HG03565 (cell line): ENCODE results near the gene LMNA.
"Not testable (repeated sequence)": the region's sequence is repeated elsewhere in the genome, so short reads cannot be mapped to it uniquely, and the experiment has no call there.

Experiments
- ATAC-seq: cut with Tn5 transposase; IDR thresholded peaks from one replicate; pipeline ENCODE4 v1.9.1; 2021; ENCODE audit warnings: mild to moderate bottlenecking, moderate library complexity; ENCODE audit not compliant: unreplicated experiment

The LMNA gene

GRCh38 chr1:156120318-156120717 lies 5.8 kb downstream of the LMNA start:
- ATAC-seq = no peak

- ATAC-seq = not testable (repeated sequence)
Observed at GRCh38 chr1:156121005-156121404, 6.5 kb downstream of the LMNA start.

DNA sequence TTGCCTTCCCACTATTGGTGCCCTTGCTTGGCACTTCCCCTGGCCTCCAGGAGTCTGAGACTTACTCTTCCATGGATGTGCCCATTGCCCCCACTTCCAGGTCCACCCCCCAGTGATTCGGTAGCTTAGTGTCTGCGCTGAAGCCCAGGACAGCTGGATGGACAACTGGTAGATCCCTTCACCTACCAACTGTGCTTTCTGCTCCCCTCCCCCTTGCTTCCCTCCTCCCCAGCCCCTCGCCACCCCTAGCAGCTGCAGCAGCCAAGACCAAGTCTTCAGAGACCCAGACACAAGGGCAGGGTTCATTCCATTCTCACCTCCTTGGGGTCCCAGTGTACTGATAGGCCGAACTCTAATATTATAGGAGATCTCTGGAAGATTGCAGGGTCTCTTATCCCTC lies 6.9 kb downstream of the LMNA start:
- no peak for ATAC-seq

DNA sequence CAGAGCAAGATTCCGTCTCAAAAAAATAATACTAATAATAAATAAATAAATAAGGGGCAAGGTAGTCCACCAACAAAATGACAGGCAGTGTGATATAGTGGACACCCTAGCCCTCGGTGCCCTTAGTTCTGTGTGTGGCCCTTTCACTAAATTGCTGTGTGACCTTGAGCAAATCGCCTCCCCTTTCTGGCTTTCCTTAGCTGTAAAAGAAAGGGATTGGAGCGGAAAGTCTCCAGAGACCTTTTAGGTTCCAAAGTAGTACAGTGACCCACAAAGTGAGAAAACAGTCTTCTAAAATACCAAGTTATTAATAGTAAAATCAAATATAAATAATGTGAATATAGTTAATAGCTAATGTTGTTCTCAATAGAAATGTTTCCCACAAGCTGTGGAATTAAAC lies 7.6 kb downstream of the LMNA start:
- ATAC-seq = no peak

- ATAC-seq = no peak
Observed at GRCh38 chr1:156122519-156123355, 8.2 kb downstream of the LMNA start.

- ATAC-seq = no peak
Observed at GRCh38 chr1:156123356-156124196, 9.1 kb downstream of the LMNA start.

DNA sequence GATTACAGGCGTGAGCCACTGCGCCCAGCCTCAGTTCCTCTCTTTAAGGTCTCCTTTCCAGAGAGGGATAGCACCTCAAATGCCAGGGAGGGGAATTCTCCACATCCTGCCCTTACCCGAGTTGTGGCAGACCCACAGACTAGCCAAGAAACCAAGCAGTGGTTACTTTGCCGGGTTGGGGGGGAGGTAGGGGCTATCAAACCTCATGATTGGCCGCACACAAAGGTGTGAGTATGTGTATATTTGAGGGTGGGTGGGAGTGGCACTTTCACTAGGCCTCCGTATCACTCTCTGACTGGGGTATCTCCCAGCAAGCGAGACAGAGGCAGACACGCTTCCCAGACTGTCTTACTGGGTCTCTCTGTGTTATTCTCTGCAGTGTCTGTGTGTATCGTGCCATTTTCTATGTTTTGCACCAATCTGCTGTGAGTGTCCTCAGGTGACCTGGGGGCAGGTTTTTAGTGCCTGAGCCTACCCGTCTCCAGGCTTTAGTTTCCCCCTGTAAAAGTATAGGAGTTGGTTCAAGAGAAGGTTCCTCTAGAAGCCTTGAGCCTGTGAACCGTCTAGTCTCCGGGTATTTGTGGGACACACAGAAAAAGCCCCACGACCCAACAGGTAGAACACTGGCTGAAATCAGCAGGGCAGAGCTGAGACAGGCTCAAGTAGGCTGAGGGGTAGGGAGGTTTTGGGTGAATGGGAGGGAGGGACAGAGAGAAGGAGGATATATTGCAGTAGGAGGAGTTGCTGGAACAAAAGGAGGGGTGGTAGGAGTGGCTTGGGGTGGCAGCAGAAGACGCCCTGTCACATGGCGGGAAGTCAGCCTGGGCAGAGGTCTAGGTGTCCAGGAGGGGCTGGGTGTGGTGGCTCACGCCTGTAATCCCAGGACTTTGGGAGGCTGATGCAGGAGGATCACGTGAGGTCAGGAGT lies 10.3 kb downstream of the LMNA start:
- ATAC-seq = no peak

DNA sequence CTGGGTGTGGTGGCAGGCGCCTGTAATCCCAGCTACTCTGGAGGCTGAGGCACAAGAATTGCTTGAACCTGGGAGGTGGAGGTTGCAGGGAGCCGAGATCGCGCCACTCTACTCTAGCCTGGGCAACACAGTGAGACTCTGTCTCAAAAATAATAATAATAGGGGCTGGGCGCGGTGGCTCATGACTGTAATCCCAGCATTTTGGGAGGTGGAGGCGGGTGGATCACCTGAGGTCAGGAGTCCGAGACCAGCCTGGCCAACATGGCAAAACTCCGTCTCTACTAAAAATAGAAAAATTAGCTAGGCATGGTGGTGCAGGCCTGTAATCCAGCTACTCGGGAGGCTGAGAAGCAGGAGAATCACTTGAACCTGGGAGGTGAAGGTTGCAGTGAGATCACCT lies 11.0 kb downstream of the LMNA start:
- not testable (repeated sequence) for ATAC-seq

DNA sequence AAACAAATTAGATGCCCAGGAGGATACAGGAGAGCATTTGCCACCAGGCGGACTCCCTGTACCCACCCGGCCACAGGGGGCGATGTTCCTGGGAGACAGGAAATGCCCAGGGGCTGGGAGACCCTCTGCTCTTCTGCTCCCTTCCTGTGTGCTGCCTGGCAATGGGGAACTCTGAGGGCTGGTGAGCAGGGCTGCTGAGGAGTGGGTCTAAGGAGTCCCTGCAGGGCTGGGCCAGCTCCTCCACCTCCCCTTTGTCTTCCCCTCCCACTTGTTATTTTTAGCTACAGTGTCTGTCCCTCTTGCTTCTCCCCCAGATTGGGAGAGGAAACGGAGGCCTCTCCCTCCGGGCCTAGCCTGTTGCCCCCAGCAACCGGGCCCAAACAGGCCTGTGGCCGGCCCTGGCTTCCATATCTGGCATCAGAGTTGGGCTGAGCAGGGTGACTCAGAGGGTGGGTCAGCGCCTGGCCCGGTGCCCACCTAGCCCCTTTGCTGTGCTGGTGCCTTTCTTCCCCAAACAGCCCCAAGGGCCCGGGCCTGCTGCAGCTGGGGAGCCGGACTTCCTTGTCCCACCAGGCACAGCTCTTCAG lies 11.6 kb downstream of the LMNA start:
- peak; percentile 30 for ATAC-seq

DNA sequence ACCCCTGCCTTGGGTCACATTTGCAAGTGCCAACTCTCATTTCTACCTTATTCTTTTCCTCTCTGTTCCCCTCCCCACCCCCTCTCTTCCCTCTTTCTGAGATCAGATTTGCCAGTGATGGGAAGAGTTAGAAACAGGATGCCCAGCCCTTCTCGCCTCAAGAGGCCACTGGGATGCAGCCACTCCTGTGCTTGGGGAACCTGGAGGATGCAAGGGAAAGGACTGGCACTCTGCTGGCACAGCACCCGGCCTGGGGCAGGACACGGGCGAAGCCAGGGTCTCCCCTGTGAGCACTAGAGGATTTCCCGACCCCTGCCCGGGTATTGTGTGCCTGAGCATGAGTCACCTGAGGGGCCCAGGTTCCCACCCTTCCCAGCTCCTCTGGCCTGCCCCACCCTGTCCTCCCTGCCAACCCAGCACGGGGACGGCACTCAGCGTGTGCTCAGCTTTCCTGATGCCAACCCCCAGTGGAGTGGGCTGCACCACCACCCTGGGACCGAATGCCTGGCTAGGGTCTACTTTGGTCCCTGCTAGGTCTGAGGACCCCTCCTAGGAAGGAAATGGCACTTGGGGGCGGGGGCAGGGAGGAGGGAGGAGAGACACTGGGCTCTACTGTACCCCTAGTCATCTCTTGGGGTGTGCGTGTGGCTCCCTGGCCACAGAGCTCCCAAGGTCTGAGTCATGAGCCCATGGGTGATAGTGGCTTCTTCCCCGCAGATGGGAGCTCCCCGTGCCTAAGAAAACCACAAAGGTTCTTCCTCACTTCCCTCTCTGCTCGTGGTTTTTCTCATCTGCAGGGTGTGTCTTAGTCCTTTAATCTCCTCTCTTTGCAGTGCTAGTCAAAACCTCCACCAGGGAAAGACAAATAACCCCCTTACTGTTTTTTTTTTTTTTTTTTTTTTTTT lies 12.4 kb downstream of the LMNA start:
- ATAC-seq = peak; percentile 37

DNA sequence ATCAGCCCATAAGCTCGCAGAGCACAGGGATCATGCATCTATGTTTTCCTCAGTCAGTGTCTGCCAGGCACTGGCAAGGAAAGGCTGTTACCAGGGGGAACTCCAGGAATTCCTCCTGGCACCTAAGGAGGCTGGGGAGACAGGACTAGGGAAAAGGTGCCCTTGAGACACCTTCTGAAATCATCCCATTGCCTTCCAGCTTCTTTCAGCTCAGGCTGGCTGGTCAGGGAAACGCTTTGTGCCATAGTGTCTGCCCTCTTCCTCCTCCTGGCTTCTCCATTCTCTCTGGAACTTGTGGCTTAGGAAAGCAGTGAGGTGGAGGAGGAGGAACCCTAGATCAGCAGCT lies 13.8 kb downstream of the LMNA start:
- no peak for ATAC-seq

GRCh38 chr1:156128654-156129597 lies 14.4 kb downstream of the LMNA start:
- no peak for ATAC-seq

DNA sequence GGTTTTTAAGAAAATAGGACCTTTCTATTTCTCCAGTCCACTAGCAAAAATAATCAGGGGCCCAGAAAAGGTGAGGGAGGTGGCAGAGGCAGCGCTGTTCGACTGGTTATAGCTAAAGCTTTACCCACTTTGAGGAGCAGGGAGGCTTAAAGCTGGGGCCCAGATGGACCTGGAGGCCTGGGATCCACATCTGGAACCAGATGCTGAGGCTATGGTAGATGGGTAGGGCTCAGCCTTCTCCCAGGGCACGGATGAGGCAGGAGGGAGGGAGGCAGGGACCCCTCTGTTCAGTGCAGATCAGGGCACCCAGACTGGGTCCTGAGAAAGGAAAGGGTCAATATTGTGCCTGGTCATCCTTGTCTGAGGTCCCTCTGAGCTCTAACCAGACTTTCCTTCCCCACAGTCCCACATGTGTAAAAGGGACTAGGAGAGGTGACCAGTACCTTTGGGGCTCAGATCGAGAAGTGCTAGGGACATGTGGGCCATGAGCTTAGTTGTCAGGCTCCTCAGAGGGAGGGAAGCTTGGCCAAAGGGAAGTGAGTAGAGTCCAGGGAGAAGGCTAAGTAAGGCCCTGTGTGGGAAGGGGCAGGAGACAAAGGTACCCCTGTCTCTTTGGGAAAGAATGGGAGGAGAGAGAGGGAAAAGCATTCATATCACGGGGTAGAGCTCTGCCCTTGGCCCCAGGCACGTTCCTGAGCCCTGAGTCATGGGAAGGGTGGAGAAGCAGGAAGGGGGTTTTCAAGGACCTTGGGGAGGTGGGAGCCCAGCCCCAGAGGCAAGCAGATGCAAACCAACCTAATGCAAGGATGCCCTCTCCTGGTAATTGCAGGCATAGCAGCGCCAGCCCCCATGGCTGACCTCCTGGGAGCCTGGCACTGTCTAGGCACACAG lies 15.4 kb downstream of the LMNA start:
- ATAC-seq = no peak

GRCh38 chr1:156130578-156130942 lies 16.0 kb downstream of the LMNA start:
- no peak for ATAC-seq

GRCh38 chr1:156134716-156135435 lies 20.4 kb downstream of the LMNA start:
- no peak for ATAC-seq

DNA sequence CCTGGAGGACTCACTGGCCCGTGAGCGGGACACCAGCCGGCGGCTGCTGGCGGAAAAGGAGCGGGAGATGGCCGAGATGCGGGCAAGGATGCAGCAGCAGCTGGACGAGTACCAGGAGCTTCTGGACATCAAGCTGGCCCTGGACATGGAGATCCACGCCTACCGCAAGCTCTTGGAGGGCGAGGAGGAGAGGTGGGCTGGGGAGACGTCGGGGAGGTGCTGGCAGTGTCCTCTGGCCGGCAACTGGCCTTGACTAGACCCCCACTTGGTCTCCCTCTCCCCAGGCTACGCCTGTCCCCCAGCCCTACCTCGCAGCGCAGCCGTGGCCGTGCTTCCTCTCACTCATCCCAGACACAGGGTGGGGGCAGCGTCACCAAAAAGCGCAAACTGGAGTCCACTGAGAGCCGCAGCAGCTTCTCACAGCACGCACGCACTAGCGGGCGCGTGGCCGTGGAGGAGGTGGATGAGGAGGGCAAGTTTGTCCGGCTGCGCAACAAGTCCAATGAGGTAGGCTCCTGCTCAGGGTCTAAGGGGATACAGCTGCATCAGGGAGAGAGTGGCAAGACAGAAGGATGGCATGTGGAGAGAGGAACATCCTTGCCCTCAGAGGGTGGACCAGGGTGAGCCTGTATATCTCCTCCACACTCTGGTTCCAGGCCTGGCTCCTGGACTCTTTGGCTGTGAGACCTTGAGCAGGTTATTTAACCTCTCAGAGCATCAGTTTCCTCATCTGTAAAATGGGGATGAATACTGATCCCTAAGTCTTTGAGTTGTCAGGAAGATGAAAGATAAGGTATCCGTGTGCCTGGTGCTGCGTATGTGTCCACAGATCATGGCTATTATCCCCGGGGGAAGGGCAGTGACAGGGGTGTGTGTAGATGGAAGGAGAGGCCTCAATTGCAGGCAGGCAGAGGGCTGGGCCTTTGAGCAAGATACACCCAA lies 21.7 kb downstream of the LMNA start:
- no peak for ATAC-seq
